OCI-LY7 (cell line): ENCODE data around the gene APBA3.

Source experiments
- CTCF ChIP-seq: fragments of 200-600 bp; sonication (generic); conservative IDR thresholded peaks from 2 replicates; pipeline ENCODE4 v1.5.1; 2014; ENCODE audit warnings: mild to moderate bottlenecking, antibody characterized with exemption, low read length, moderate library complexity, mixed read lengths
- EZH2phosphoT487 ChIP-seq: fragments of 200-600 bp; sonication (generic); IDR thresholded peaks from 2 replicates; pipeline ENCODE4 v1.6.1; 2018; ENCODE audit warnings: low read depth, borderline replicate concordance, mild to moderate bottlenecking, mixed run types, antibody characterized with exemption, low read length, moderate library complexity, mixed read lengths

DNA sequence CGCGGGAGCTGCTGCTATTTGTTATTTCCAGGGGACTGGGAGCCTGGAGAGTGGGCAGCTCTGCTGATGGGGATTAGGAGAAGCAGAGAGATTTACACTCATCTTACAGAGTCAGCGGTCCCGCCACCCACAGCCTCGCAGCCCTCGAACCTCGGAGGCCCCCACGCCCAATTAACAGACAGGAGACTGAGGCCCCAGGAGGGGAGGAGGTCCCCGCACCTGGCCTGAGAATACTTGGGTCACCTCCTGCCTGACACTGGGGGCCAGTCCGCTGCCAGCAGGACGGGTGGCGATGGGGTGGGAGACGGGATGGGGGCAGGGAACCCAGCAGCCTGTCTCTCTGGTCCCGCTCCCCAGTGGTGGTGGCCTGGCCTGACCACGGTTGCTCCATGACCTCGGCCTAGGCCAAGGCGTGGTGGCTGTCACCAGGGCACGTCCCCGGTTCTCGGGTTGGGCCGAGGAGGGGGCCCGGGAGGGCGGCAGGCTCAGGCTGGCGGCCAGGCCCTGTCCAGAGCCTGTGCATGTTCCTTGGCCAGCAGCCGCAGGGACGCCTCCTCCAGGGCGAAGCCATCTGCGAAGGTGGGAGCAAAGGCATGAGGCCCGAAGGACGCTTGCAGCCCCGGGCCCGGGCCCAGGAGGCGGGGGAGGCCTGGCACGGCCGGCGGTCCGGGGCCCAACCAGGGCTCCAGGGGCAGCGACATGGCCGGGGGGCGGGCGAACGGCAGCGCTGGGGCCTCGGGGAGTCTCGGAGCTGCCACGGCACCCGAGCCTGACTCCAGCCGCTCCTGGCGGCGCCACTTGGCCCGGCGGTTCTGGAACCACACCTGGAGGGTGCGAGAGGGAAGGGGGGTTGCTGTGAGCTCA, 8.9 kb upstream of the APBA3 start:
- TF ChIP-seq EZH2phosphoT487 (no peak), CTCF (no peak)
